Measurements from ENCODE around the gene FAM117B. TPM values are rescaled to one million over a fixed set of nuclear protein-coding genes. Genes with fewer than 3 reads are reported as not detected.

Gene FAM117B
- total RNA-seq, 1 donor from 2014 or later: 21.4 TPM

DNA sequence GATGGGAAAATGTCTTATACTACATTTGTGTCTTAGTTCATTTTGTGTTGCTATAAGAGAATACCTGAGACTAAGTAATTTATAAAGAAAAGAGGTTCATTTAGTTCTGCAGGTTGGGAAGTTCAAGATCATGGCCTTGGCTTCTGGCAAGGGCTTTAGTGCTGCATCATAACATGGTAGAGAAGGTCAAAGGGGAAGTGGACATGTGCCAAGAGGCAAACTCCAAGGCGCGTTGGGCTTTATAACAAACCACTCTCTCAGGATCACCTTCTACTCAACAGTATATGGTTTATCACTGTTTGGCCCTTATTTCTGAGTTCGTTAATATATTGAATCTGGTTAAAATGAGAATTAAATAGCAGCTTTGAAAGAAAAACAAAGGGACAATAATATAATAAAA lies 178.6 kb downstream of the FAM117B start:
- no peaks in the 10 kb centered on the region for H3K27me3 Mint-ChIP-seq
- peaks cover 19% of the 10 kb centered on the region for H3K36me3 Mint-ChIP-seq
- H3K27ac Mint-ChIP-seq: no peak overlapping the region
- no peak for DNase-seq (ENCODE audit: extremely low spot score, unreplicated experiment)
- H3K4me3 Mint-ChIP-seq: no peak overlapping the region
- H3K4me1 Mint-ChIP-seq (ENCODE audit: unreplicated experiment): peaks cover 7% of the 10 kb centered on the region
- TF ChIP-seq, protein P1, sequence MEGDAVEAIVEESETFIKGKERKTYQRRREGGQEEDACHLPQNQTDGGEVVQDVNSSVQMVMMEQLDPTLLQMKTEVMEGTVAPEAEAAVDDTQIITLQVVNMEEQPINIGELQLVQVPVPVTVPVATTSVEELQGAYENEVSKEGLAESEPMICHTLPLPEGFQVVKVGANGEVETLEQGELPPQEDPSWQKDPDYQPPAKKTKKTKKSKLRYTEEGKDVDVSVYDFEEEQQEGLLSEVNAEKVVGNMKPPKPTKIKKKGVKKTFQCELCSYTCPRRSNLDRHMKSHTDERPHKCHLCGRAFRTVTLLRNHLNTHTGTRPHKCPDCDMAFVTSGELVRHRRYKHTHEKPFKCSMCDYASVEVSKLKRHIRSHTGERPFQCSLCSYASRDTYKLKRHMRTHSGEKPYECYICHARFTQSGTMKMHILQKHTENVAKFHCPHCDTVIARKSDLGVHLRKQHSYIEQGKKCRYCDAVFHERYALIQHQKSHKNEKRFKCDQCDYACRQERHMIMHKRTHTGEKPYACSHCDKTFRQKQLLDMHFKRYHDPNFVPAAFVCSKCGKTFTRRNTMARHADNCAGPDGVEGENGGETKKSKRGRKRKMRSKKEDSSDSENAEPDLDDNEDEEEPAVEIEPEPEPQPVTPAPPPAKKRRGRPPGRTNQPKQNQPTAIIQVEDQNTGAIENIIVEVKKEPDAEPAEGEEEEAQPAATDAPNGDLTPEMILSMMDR (conservative IDR thresholded peaks at IDR 0.05): no peak
- peaks cover 4% of the 10 kb centered on the region for H3K9me3 Mint-ChIP-seq

DNA sequence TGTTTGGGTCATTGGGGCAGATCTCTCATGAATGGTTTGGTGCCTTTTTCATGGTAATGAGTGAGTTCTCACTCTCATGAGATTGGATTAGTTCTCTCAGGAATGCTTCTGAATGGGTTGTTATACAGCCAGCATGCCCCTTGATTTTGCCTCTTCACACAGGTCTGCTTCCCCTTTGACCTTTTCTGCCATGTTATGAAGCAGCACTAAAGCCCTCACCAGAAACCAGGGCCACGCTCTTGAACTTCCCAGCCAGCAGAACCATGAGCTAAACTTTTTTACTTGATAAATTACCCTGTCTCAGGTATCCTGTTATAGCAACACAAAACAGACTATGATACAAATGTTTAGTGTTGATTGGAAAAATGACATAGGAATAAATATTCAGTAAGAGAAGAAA lies 179.5 kb downstream of the FAM117B start:
- TF ChIP-seq, protein P1 (conservative IDR thresholded peaks at IDR 0.05): no peak
- H3K4me3 Mint-ChIP-seq: no peak overlapping the region
- no peak overlapping the region for H3K27ac Mint-ChIP-seq
- DNase-seq (ENCODE audit: extremely low spot score, unreplicated experiment): no peak
- peaks cover 7% of the 10 kb centered on the region for H3K4me1 Mint-ChIP-seq (ENCODE audit: unreplicated experiment)
- peaks cover 4% of the 10 kb centered on the region for H3K9me3 Mint-ChIP-seq
- no peaks in the 10 kb centered on the region for H3K27me3 Mint-ChIP-seq
- peaks cover 15% of the 10 kb centered on the region for H3K36me3 Mint-ChIP-seq

DNA sequence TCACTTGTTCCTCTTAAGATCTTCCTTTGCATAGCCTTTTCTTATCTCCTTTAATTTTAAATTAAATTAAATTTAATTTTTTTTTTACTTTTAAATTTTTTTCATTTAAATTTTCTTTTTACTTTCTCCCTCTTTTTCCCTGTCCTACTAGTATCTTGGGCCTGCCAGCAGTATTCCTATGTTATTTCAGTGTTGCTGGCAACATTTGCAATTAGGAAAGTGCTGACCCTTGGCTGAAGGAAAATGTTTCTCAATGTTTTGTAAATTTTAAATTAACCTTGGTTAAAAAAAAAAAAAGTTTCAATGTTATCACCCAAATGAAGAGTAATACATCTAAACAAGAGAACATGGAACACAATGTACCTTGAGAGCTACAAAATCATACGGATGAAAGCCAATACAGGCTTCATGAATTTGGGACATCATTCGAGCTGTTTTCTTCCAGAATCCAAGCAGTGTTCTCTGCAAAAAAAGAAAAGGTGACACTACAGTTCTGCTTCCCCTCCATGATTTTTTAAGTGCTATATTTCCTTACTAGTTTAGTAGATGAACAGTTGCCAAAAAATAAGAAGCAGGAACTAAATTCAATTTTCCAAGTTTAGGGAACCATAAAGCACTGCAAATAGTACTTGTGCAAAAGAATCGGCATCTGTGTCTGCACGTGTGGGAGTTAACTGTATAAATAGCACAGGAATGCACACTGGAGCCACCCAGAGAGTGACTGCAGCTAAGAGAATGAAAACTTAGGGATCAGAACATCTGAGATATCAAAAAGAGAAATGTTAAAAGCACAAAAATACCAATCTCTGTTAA lies 181.0 kb downstream of the FAM117B start:
- H3K4me3 Mint-ChIP-seq: no peak overlapping the region
- peaks cover 4% of the 10 kb centered on the region for H3K9me3 Mint-ChIP-seq
- no peak for DNase-seq (ENCODE audit: extremely low spot score, unreplicated experiment)
- H3K36me3 Mint-ChIP-seq: peaks cover 15% of the 10 kb centered on the region
- TF ChIP-seq, protein P1 (conservative IDR thresholded peaks at IDR 0.05): no peak
- no peaks in the 10 kb centered on the region for H3K27me3 Mint-ChIP-seq
- peaks cover 7% of the 10 kb centered on the region for H3K4me1 Mint-ChIP-seq (ENCODE audit: unreplicated experiment)
- no peak overlapping the region for H3K27ac Mint-ChIP-seq

DNA sequence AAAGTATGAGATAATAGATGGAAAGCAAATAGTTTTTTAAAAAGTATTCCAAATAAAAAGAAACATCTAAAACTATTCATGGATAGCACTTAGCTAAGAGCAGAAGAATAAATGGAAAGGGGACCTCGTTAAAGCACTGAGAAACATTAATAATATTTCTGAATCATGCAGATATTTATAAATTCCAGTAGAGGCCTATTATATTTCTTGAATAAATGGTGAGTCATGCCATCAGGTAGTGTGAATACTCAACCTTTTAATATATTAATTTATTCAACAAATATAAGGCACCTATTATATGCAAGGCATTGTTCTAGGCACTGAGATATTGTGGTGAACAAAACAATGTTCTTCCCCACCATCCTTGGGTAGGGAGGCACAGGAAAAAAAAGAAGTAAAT lies 183.0 kb downstream of the FAM117B start:
- Mint-ChIP-seq H3K36me3 (peaks cover 7% of the 10 kb centered on the region), H3K27ac (no peak overlapping the region), H3K4me1 (ENCODE audit: unreplicated experiment) (peaks cover 7% of the 10 kb centered on the region), H3K27me3 (no peaks in the 10 kb centered on the region), H3K4me3 (no peak overlapping the region), H3K9me3 (no peaks in the 10 kb centered on the region)
- DNase-seq (ENCODE audit: extremely low spot score, unreplicated experiment): no peak
- TF ChIP-seq, protein P1 (conservative IDR thresholded peaks at IDR 0.05): no peak

DNA sequence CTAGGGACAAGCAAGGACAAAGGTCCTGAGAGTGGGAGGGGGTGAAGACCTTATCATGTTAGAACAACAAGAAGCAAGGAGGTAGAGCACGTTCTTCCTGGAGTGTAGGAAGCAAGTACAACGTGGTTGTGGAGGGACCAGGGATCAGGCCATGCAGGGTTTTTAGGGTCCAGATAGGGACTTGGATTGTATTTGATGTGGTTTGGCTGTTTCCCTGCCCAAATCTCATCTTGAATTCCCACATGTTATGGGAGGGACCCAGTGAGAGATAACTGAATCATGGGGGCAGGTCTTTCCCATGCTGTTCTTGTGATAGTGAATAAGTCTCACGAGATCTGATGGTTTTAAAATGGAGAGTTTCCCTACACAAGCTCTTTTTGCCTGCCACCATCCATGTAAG lies 183.6 kb downstream of the FAM117B start:
- DNase-seq (ENCODE audit: extremely low spot score, unreplicated experiment): no peak
- TF ChIP-seq, protein P1 (conservative IDR thresholded peaks at IDR 0.05): no peak
- H3K36me3 Mint-ChIP-seq: peaks cover 7% of the 10 kb centered on the region
- H3K27me3 Mint-ChIP-seq: no peaks in the 10 kb centered on the region
- no peak overlapping the region for H3K4me3 Mint-ChIP-seq
- H3K4me1 Mint-ChIP-seq (ENCODE audit: unreplicated experiment): peaks cover 11% of the 10 kb centered on the region
- H3K9me3 Mint-ChIP-seq: no peaks in the 10 kb centered on the region
- no peak overlapping the region for H3K27ac Mint-ChIP-seq

Other genes with a start within 250 kb of the FAM117B start
- 4.5 and 11.5 TPM in 2 replicates for gene ICA1L, start 236.8 kb downstream of the FAM117B start, total RNA-seq (ENCODE audit: low replicate concordance)

All from type B pancreatic cell (in vitro differentiated cells).